Measurements from ENCODE around the gene PTPRF. TPM values are rescaled to one million over a fixed set of nuclear protein-coding genes. Genes with fewer than 3 reads are reported as not detected.

The PTPRF gene
- total RNA-seq, 1 experiment from 2014 or later, result 110 TPM

DNA sequence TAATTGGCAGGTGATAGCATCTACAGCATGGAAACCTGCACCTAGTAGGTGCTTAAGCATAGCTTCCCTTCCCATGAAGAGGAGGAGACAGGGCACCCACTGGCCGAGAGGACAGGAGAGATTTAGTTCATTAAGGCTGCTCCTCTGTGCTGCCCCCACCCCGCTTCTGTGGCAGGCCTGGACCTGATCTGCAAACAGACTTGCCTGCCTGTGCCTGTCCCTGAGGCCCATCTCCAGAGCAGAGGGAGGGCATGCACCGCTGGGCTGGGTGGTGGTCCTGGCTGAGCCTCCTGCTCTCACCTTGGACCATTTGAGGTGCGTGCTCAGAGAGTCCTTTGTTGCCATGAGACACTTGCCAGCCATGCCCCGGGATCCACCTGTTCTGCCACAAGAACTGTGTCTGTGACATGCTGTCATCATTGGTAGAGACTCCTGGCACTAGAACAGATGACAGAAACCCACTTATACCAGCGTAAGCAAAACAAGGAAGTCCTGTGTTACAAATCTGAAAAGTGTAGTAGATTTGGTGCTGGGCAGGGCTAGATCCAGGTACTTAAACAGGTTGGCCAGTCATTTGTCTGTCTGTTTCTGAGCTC lies 55.6 kb downstream of the PTPRF start:
- BruUV-seq (replicated peaks), result no TSS peak
- intact Hi-C loops (cut with micrococcal nuclease; ENCODE audit: unreplicated experiment), result no loop called here
- no peak for TF ChIP-seq EZH2 (IDR thresholded peaks at IDR 0.05; ENCODE audit: borderline replicate concordance, low read depth, low read length, poor library complexity, severe bottlenecking)
- TF ChIP-seq, protein P1, sequence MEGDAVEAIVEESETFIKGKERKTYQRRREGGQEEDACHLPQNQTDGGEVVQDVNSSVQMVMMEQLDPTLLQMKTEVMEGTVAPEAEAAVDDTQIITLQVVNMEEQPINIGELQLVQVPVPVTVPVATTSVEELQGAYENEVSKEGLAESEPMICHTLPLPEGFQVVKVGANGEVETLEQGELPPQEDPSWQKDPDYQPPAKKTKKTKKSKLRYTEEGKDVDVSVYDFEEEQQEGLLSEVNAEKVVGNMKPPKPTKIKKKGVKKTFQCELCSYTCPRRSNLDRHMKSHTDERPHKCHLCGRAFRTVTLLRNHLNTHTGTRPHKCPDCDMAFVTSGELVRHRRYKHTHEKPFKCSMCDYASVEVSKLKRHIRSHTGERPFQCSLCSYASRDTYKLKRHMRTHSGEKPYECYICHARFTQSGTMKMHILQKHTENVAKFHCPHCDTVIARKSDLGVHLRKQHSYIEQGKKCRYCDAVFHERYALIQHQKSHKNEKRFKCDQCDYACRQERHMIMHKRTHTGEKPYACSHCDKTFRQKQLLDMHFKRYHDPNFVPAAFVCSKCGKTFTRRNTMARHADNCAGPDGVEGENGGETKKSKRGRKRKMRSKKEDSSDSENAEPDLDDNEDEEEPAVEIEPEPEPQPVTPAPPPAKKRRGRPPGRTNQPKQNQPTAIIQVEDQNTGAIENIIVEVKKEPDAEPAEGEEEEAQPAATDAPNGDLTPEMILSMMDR (conservative IDR thresholded peaks at IDR 0.05; ENCODE audit: low read depth, low read length), result no peak
- POLR2A ChIA-PET (ENCODE audit: low non-redundant PET), result no interaction called here
- Histone ChIP-seq H3K4me3 (ENCODE audit: low read depth, low read length, poor library complexity, severe bottlenecking) (no peak overlapping the region), H3K4me1 (ENCODE audit: insufficient read depth, low read length, poor library complexity, severe bottlenecking) (no peaks in the 10 kb centered on the region), H3K27me3 (replicated peaks; ENCODE audit: insufficient read depth, low read depth, low read length, poor library complexity) (no peaks in the 10 kb centered on the region), H3K36me3 (ENCODE audit: insufficient read depth, low read length, poor library complexity, severe bottlenecking) (peaks cover 8% of the 10 kb centered on the region), H3K27ac (ENCODE audit: low read depth, low read length, poor library complexity, severe bottlenecking) (no peak overlapping the region), H3K9me3 (ENCODE audit: low read depth, low read length, poor library complexity, severe bottlenecking) (no peaks in the 10 kb centered on the region)
- DNase-seq (ENCODE audit: low spot score), result no peak
- CTCF ChIA-PET, result no interaction called here

DNA sequence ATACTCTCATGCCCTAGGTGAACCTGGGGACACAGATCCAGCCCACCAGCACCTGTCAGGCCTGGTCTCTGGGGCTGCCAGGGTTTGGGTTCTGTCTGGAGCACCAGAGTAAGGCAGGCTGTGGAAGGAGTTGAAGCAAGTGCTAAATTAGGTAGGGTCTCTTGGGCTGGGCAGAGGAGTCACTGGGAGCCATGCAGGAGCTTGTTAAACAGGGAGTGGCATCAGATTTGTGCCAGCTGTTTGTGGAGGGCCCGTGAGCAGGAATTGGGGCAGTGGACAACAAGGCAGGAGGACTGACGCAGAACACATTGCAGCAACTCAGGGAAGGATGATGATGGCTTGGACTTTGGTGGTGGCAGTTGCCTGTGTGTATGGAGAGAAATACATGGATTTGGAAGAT lies 56.3 kb downstream of the PTPRF start:
- no peak overlapping the region for H3K27ac ChIP-seq (ENCODE audit: low read depth, low read length, poor library complexity, severe bottlenecking)
- POLR2A ChIA-PET (ENCODE audit: low non-redundant PET), result no interaction called here
- no TSS peak for BruUV-seq (replicated peaks)

DNA sequence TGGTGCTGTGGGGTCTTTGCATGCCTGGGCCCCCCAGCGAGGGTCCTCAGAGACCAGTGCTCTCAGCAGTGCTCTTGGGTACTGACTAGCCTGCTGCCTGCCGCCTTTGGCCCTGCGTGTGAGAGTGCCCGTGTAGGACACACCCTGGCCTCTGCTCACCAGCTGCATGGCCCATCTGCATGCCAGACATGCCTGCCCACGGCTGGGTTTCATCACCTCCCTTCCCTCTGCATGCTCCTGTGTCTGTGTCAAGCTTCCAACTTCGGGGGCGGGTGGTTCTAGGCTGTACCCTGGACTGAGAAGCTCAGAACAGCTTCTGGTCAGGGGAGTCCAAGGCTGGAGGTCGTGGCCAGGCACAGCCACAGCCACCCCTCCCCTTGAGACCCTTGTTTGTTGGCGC lies 56.9 kb downstream of the PTPRF start:
- H3K27ac ChIP-seq (ENCODE audit: low read depth, low read length, poor library complexity, severe bottlenecking), result no peak overlapping the region
- CTCF ChIA-PET, result no interaction called here
- H3K4me3 ChIP-seq (ENCODE audit: low read depth, low read length, poor library complexity, severe bottlenecking), result no peak overlapping the region
- H3K9me3 ChIP-seq (ENCODE audit: low read depth, low read length, poor library complexity, severe bottlenecking), result no peaks in the 10 kb centered on the region
- no peaks in the 10 kb centered on the region for H3K4me1 ChIP-seq (ENCODE audit: insufficient read depth, low read length, poor library complexity, severe bottlenecking)
- TF ChIP-seq, protein P1 (conservative IDR thresholded peaks at IDR 0.05; ENCODE audit: low read depth, low read length), result no peak
- no peak for TF ChIP-seq EZH2 (IDR thresholded peaks at IDR 0.05; ENCODE audit: borderline replicate concordance, low read depth, low read length, poor library complexity, severe bottlenecking)
- intact Hi-C loops (cut with micrococcal nuclease; ENCODE audit: unreplicated experiment), result no loop called here
- H3K27me3 ChIP-seq (replicated peaks; ENCODE audit: insufficient read depth, low read depth, low read length, poor library complexity), result no peaks in the 10 kb centered on the region
- no TSS peak for BruUV-seq (replicated peaks)
- POLR2A ChIA-PET (ENCODE audit: low non-redundant PET), result no interaction called here
- no peak for DNase-seq (ENCODE audit: low spot score)
- peaks cover 19% of the 10 kb centered on the region for H3K36me3 ChIP-seq (ENCODE audit: insufficient read depth, low read length, poor library complexity, severe bottlenecking)

More for the DNA sequence above, 56.3 kb downstream of the PTPRF start:
- H3K36me3 ChIP-seq (ENCODE audit: insufficient read depth, low read length, poor library complexity, severe bottlenecking), result peaks cover 14% of the 10 kb centered on the region
- CTCF ChIA-PET, result no interaction called here
- H3K4me3 ChIP-seq (ENCODE audit: low read depth, low read length, poor library complexity, severe bottlenecking), result no peak overlapping the region
- H3K27me3 ChIP-seq (replicated peaks; ENCODE audit: insufficient read depth, low read depth, low read length, poor library complexity), result no peaks in the 10 kb centered on the region
- DNase-seq (ENCODE audit: low spot score), result no peak
- TF ChIP-seq, protein P1 (conservative IDR thresholded peaks at IDR 0.05; ENCODE audit: low read depth, low read length), result no peak
- no peak for TF ChIP-seq EZH2 (IDR thresholded peaks at IDR 0.05; ENCODE audit: borderline replicate concordance, low read depth, low read length, poor library complexity, severe bottlenecking)
- H3K9me3 ChIP-seq (ENCODE audit: low read depth, low read length, poor library complexity, severe bottlenecking), result no peaks in the 10 kb centered on the region
- H3K4me1 ChIP-seq (ENCODE audit: insufficient read depth, low read length, poor library complexity, severe bottlenecking), result no peaks in the 10 kb centered on the region
- intact Hi-C loops (cut with micrococcal nuclease; ENCODE audit: unreplicated experiment), result no loop called here
